ENCODE data around the gene ZFP36L2.

The ZFP36L2 gene

GRCh38 chr2:43199492-43200488, 26.6 kb downstream of the ZFP36L2 start:
- no peak overlapping the region for H3K4me3 ChIP-seq (ENCODE audit: low read length)
- DNase-seq (ENCODE audit: low read depth), result peak; percentile 87
- no peak for TF ChIP-seq CTCF (IDR thresholded peaks at IDR 0.05; ENCODE audit: insufficient read depth, low read depth, low read length, missing control alignments)

GRCh38 chr2:43198263-43198662, 28.1 kb downstream of the ZFP36L2 start:
- no peak overlapping the region for H3K4me3 ChIP-seq (ENCODE audit: low read length)
- no peak for TF ChIP-seq CTCF (IDR thresholded peaks at IDR 0.05; ENCODE audit: insufficient read depth, low read depth, low read length, missing control alignments)
- DNase-seq (ENCODE audit: low read depth), result no peak

- no peak overlapping the region for H3K4me3 ChIP-seq (ENCODE audit: low read length)
- DNase-seq (ENCODE audit: low read depth), result no peak
- TF ChIP-seq CTCF (IDR thresholded peaks at IDR 0.05; ENCODE audit: insufficient read depth, low read depth, low read length, missing control alignments), result no peak
Observed at GRCh38 chr2:43197588-43197896, 28.9 kb downstream of the ZFP36L2 start.

DNA sequence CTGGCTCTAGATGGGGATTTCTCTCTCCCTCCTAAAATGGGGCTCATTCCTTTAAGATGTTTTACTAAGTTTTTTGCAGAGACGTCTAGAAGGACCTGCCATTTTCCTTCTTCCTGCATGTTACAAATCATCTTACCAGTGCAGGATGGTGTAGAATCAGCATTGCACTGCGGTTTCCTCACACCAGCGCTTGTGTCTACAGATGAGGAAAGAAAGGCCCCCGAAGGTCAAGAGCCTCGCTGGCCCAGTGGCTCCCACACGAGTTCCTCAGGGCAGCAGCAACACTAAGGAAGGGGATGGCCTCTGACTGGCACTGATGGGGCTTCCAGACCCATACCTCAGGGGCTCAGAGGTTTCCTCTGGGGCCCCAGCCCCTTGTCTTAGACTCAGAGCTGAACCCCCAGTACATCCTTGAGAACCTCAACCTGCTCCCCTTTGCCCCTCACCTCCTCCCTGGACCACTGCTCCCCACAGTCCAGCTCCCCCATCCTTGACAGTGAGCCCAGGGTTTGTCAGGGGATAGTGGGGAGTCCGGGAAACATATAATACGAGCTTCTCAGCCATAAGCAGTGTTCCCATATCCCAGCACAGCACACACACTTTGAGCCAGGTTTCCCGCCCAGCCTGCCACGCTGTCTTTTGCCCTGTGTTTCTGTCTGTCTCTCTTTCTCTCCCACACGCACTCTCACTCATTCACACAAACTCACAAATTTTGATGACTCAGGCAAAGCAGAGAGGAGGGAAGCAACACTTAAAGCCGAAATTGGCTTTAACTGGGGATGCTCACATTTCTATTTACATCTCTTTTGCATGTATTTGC, 29.4 kb downstream of the ZFP36L2 start:
- H3K4me3 ChIP-seq (ENCODE audit: low read length), result no peak overlapping the region
- DNase-seq (ENCODE audit: low read depth), result no peak

GRCh38 chr2:43194121-43194869, 32.1 kb downstream of the ZFP36L2 start:
- no peak for DNase-seq (ENCODE audit: low read depth)
- H3K4me3 ChIP-seq (ENCODE audit: low read length), result no peak overlapping the region
- no peak for TF ChIP-seq CTCF (IDR thresholded peaks at IDR 0.05; ENCODE audit: insufficient read depth, low read depth, low read length, missing control alignments)

More for the DNA sequence above, 29.4 kb downstream of the ZFP36L2 start:
- TF ChIP-seq CTCF (IDR thresholded peaks at IDR 0.05; ENCODE audit: insufficient read depth, low read depth, low read length, missing control alignments), result no peak

DNA sequence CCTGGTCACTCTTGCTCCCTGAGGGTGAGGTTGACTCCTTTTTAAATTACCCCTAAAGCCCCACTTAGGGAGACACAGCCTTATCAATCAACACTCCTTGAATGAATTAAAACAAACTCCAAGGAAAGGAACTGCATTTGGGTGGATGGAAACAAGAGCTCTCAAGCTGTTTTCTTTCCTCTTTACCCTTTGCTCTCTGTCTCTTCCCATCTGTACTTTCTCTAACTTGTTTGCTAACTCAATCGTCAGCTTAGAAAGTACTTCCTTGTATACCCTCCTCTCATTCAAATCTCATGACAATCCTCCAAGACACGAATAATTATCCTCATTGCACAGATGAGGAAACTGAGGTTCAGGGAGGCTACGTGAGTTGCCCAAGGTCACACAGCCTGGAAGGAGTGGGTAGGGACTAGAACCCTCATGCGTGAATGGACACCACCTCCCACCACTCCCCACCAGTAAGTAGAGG, 32.7 kb downstream of the ZFP36L2 start:
- no peak for TF ChIP-seq CTCF (IDR thresholded peaks at IDR 0.05; ENCODE audit: insufficient read depth, low read depth, low read length, missing control alignments)
- no peak overlapping the region for H3K4me3 ChIP-seq (ENCODE audit: low read length)
- DNase-seq (ENCODE audit: low read depth), result no peak
